Measurements from ENCODE around the gene CHID1. TPM values are rescaled to one million over a fixed set of nuclear protein-coding genes. Genes with fewer than 3 reads are reported as not detected.

The CHID1 gene
- total RNA-seq, 1 donor from 2014 or later: 74.6 TPM

GRCh38 chr11:833114-833791, 77.4 kb downstream of the CHID1 start:
- H3K9ac ChIP-seq (ENCODE audit: low read length): peak overlapping the region; percentile 92
- TF ChIP-seq EZH2 (IDR thresholded peaks at IDR 0.05; ENCODE audit: insufficient read depth, low read length): no peak
- TF ChIP-seq CTCF (IDR thresholded peaks at IDR 0.05; ENCODE audit: insufficient read depth, low read depth, low read length): no peak
- DNase-seq (ENCODE audit: low read depth) (no peak), FAIRE-seq (no peak)
- Mint-ChIP-seq H3K4me1 (ENCODE audit: low read depth, unreplicated experiment) (peaks cover 8% of the 10 kb centered on the region), H3K36me3 (ENCODE audit: low read depth, unreplicated experiment) (no peaks in the 10 kb centered on the region), H3K27me3 (ENCODE audit: low read depth, unreplicated experiment) (peaks cover 1% of the 10 kb centered on the region), H3K4me3 (ENCODE audit: unreplicated experiment) (peak overlapping the region; percentile 91), H3K9me3 (ENCODE audit: unreplicated experiment) (no peaks in the 10 kb centered on the region), H3K27ac (ENCODE audit: unreplicated experiment) (peak overlapping the region; percentile 98)
- H3K9me3 ChIP-seq (ENCODE audit: insufficient read depth, low read depth, low read length): no peaks in the 10 kb centered on the region
- peaks cover 3% of the 10 kb centered on the region for H3K36me3 ChIP-seq (ENCODE audit: insufficient read depth, low read length)
- H3K79me2 ChIP-seq (ENCODE audit: insufficient read depth, low read length): peaks cover 53% of the 10 kb centered on the region
- peak overlapping the region; percentile 86 for H3K4me3 ChIP-seq (ENCODE audit: insufficient read depth, low read depth, low read length)
- no peak overlapping the region for H2AFZ ChIP-seq (ENCODE audit: low read depth, low read length)
- peak overlapping the region; percentile 79 for H3K27ac ChIP-seq (ENCODE audit: low read depth, low read length)
- H3K4me1 ChIP-seq (ENCODE audit: insufficient read depth, low read length): peaks cover 68% of the 10 kb centered on the region
- peak overlapping the region; percentile 98 for H3K4me2 ChIP-seq (ENCODE audit: low read length)
- peaks cover 65% of the 10 kb centered on the region for H4K20me1 ChIP-seq (ENCODE audit: insufficient read depth, low read length)
- no peaks in the 10 kb centered on the region for H3K27me3 ChIP-seq (ENCODE audit: insufficient read depth, low read length)

- FAIRE-seq: no peak
- H3K9me3 Mint-ChIP-seq (ENCODE audit: unreplicated experiment): no peaks in the 10 kb centered on the region
- no peak for TF ChIP-seq EZH2 (IDR thresholded peaks at IDR 0.05; ENCODE audit: insufficient read depth, low read length)
- Histone ChIP-seq H3K9ac (ENCODE audit: low read length) (peak within 1 kb of the TSS; percentile 92), H3K4me2 (ENCODE audit: low read length) (peak within 1 kb of the TSS; percentile 98), H3K79me2 (ENCODE audit: insufficient read depth, low read length) (peaks cover 48% of the 10 kb centered on the region), H3K4me1 (ENCODE audit: insufficient read depth, low read length) (peaks cover 68% of the 10 kb centered on the region), H3K9me3 (ENCODE audit: insufficient read depth, low read depth, low read length) (no peaks in the 10 kb centered on the region), H3K4me3 (ENCODE audit: insufficient read depth, low read depth, low read length) (peak within 1 kb of the TSS; percentile 86), H2AFZ (ENCODE audit: low read depth, low read length) (peak within 1 kb of the TSS; percentile 56), H3K27me3 (ENCODE audit: insufficient read depth, low read length) (no peaks in the 10 kb centered on the region), H3K27ac (ENCODE audit: low read depth, low read length) (peak within 1 kb of the TSS; percentile 79), H3K36me3 (ENCODE audit: insufficient read depth, low read length) (peaks cover 3% of the 10 kb centered on the region), H4K20me1 (ENCODE audit: insufficient read depth, low read length) (peaks cover 60% of the 10 kb centered on the region)
- no peak for DNase-seq (ENCODE audit: low read depth)
- peaks cover 10% of the 10 kb centered on the region for H3K4me1 Mint-ChIP-seq (ENCODE audit: low read depth, unreplicated experiment)
- no peaks in the 10 kb centered on the region for H3K36me3 Mint-ChIP-seq (ENCODE audit: low read depth, unreplicated experiment)
- H3K27me3 Mint-ChIP-seq (ENCODE audit: low read depth, unreplicated experiment): peaks cover 3% of the 10 kb centered on the region
- peak within 1 kb of the TSS; percentile 91 for H3K4me3 Mint-ChIP-seq (ENCODE audit: unreplicated experiment)
- peak within 1 kb of the TSS; percentile 98 for H3K27ac Mint-ChIP-seq (ENCODE audit: unreplicated experiment)
These were observed 78.0 kb downstream of the CHID1 start, which contains the start of gene CD151 for GRCh38 chr11:832529-833113. Gene CD151, plus strand, starts transcription at chr11:832952. Its CDS starts 3,118 bp downstream, at chr11:836070.

DNA sequence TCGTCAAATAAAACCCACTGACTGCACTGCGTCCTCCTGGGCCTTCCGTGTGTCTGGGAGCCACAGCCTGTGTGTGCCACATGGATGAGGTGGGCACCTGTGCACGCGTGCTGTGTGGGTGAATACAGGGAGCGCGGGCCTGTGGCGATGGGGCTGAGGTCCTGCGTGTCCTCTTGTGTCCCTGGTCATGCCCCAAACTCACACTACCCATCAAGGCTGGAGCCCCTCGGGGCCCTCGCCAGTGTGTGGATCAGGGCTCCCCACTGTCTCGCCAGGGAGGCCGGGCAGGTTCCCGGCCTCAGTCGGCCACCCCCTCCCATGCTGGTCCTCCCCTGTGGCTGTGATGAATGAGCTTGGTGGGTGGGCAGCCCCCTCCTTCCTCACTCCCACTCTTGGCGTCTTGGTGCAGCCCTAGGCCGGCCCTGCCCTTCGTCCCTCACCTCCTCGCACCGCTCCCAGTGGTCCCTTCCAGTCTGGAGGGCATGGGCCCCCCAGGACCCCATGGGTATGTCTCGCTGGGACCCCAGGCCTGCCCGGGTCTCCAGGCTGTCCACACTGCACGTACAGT, 78.6 kb downstream of the CHID1 start:
- no peaks in the 10 kb centered on the region for H3K9me3 ChIP-seq (ENCODE audit: insufficient read depth, low read depth, low read length)
- H3K4me2 ChIP-seq (ENCODE audit: low read length): peak overlapping the region; percentile 96
- peaks cover 3% of the 10 kb centered on the region for H3K36me3 ChIP-seq (ENCODE audit: insufficient read depth, low read length)
- Mint-ChIP-seq H3K4me1 (ENCODE audit: low read depth, unreplicated experiment) (peaks cover 11% of the 10 kb centered on the region), H3K36me3 (ENCODE audit: low read depth, unreplicated experiment) (no peaks in the 10 kb centered on the region), H3K27ac (ENCODE audit: unreplicated experiment) (peak overlapping the region; percentile 58), H3K9me3 (ENCODE audit: unreplicated experiment) (no peaks in the 10 kb centered on the region), H3K27me3 (ENCODE audit: low read depth, unreplicated experiment) (peaks cover 5% of the 10 kb centered on the region), H3K4me3 (ENCODE audit: unreplicated experiment) (peak overlapping the region; percentile 74)
- H2AFZ ChIP-seq (ENCODE audit: low read depth, low read length): peak overlapping the region; percentile 56
- DNase-seq (ENCODE audit: low read depth): no peak
- no peaks in the 10 kb centered on the region for H3K27me3 ChIP-seq (ENCODE audit: insufficient read depth, low read length)
- FAIRE-seq: no peak
- H3K79me2 ChIP-seq (ENCODE audit: insufficient read depth, low read length): peaks cover 42% of the 10 kb centered on the region
- peaks cover 65% of the 10 kb centered on the region for H3K4me1 ChIP-seq (ENCODE audit: insufficient read depth, low read length)
- no peak for TF ChIP-seq EZH2 (IDR thresholded peaks at IDR 0.05; ENCODE audit: insufficient read depth, low read length)
- TF ChIP-seq CTCF (IDR thresholded peaks at IDR 0.05; ENCODE audit: insufficient read depth, low read depth, low read length): no peak
- peak overlapping the region; percentile 74 for H3K9ac ChIP-seq (ENCODE audit: low read length)
- peak overlapping the region; percentile 59 for H3K4me3 ChIP-seq (ENCODE audit: insufficient read depth, low read depth, low read length)
- peaks cover 54% of the 10 kb centered on the region for H4K20me1 ChIP-seq (ENCODE audit: insufficient read depth, low read length)
- H3K27ac ChIP-seq (ENCODE audit: low read depth, low read length): peak overlapping the region; percentile 37

All from astrocyte (in vitro differentiated cells and primary cell).